Skeletal muscle satellite cell (primary cell): ENCODE data around the gene DNM3.

Experiments used
- H3K27me3 ChIP-seq: 2 replicates; pipeline ENCODE4 v1.7.0; 2013; ENCODE audit warnings: low read length; ENCODE audit not compliant: control insufficient read depth, insufficient read depth
- H3K36me3 ChIP-seq: 2 replicates; pipeline ENCODE4 v1.7.0; 2013; ENCODE audit warnings: mild to moderate bottlenecking, control low read depth, low read length; ENCODE audit not compliant: insufficient read depth
- H3K4me1 ChIP-seq: 2 replicates; pipeline ENCODE4 v1.7.0; 2013; ENCODE audit warnings: low read length; ENCODE audit not compliant: control insufficient read depth, insufficient read depth
- H3K4me2 ChIP-seq: 2 replicates; pipeline ENCODE4 v1.7.0; 2013; ENCODE audit warnings: mild to moderate bottlenecking, low read length
- H3K4me3 ChIP-seq: 2 replicates; pipeline ENCODE4 v1.7.0; 2013; ENCODE audit warnings: low read length
- H3K9ac ChIP-seq: 2 replicates; pipeline ENCODE4 v1.7.0; 2013; ENCODE audit warnings: mild to moderate bottlenecking, low read depth, low read length, moderate library complexity
- H3K9me3 ChIP-seq: replicated peaks from 2 replicates; pipeline ENCODE4 v1.7.0; 2013; ENCODE audit warnings: mild to moderate bottlenecking, control low read depth, low read length

DNM3 gene

DNA sequence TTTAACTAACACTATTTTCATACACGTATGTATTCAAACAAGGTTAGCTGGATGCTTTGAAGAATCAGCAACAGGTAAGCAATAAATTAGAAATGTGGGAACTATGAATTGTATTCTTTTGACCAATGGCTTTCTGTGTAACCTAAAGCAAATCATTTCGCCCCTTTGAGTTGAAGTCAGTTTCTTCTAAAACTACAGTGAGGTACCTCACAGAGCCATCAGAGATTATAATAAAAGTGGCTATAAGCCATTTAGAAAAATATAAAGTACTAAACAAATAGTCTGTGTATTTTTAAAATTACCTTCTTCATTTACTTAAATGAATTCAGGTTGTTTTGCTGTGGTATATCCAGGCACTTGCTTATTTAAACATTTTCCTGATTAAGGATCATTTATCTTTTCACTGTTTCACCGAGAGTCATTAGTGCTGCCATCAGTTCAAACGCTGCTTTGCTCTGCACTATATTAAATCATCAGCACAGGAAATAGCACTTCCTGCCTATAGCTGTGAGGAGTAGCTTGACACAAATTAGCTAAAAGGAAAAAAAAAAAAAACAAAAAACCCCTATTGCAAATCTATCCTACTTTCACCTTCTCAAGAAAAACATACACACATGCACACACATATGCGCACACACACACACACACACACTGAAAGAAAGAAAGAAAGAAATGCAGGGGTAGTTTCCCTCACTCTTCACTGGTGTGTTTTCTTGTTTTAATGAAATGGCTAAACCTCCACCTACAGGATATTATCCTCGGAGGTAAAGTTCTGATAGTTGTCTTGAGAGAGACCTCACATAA is 539.3 kb downstream of the DNM3 start:
- Histone ChIP-seq H3K9me3 (no peaks in the 10 kb centered on the region), H3K36me3 (no peaks in the 10 kb centered on the region), H3K4me1 (peaks cover 18% of the 10 kb centered on the region), H3K4me2 (no peak overlapping the region), H3K9ac (no peak overlapping the region), H3K27me3 (no peaks in the 10 kb centered on the region), H3K4me3 (no peak overlapping the region)

DNA sequence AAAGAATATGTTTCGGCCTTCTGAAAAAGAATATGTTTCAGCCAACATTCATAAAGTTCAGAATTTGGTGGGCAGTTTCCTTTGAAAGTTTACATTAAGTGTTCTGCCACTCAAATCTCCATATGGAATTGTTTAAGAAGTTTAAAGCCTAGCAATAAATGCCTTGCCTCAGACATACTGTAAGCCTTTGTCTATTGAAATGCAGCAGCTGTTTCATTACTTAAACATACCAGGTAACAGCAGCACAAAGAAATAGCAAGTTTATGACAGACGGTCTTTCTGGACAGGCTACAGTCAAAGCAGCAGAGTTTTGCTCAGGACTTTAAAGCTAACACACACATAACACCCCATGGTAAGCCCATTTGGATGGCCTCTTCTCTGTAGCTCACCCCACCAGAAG is 540.6 kb downstream of the DNM3 start:
- H3K36me3 ChIP-seq, result no peaks in the 10 kb centered on the region
- no peak overlapping the region for H3K4me3 ChIP-seq
- no peak overlapping the region for H3K4me2 ChIP-seq
- peaks cover 18% of the 10 kb centered on the region for H3K4me1 ChIP-seq
- no peaks in the 10 kb centered on the region for H3K27me3 ChIP-seq
- H3K9me3 ChIP-seq, result no peaks in the 10 kb centered on the region
- H3K9ac ChIP-seq, result no peak overlapping the region

DNA sequence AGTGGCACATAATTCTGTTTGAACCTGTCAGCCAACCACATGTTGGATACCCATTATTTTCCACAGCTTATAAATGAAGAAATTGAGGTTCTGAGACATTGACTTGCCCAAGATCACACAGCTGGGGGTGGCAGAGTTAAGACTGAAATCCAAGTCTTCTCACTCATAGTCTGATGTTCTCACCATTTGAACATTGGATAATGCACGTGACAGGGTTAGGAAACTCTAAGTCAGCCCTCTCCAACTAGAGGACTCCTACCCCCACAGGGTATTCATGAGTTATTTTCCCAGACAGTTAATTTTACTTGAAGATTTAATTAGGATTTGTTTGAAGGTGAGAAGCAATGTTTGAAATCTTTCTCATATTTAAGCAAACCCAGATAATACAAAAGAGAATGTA is 541.1 kb downstream of the DNM3 start:
- H3K9me3 ChIP-seq, result no peaks in the 10 kb centered on the region
- no peak overlapping the region for H3K4me3 ChIP-seq
- H3K4me1 ChIP-seq, result peaks cover 18% of the 10 kb centered on the region
- H3K36me3 ChIP-seq, result no peaks in the 10 kb centered on the region
- no peaks in the 10 kb centered on the region for H3K27me3 ChIP-seq
- no peak overlapping the region for H3K4me2 ChIP-seq
- H3K9ac ChIP-seq, result no peak overlapping the region

DNA sequence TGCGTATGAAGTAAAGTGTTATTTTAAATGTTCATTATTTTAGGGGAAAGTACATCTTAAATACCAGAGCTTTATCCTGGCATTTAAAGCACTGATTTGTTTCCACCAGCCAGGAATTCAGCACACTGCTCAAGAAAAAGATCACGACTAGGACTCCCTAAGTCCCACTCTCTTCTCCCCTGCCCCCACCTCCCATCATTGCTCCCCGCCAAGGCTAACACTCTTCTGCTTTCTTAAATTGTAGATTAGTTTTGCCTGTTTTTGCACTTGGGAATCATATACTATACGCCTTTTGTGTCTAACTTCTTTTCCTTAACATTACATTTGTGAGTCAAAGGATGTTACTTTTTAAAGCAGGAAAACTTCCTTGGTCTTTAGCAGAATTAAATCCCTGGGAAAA is 541.7 kb downstream of the DNM3 start:
- peaks cover 18% of the 10 kb centered on the region for H3K4me1 ChIP-seq
- H3K36me3 ChIP-seq, result no peaks in the 10 kb centered on the region
- H3K9me3 ChIP-seq, result no peaks in the 10 kb centered on the region
- peak overlapping the region; percentile 74 for H3K9ac ChIP-seq
- peak overlapping the region; percentile 74 for H3K4me2 ChIP-seq
- no peaks in the 10 kb centered on the region for H3K27me3 ChIP-seq
- H3K4me3 ChIP-seq, result peak overlapping the region; percentile 46

DNA sequence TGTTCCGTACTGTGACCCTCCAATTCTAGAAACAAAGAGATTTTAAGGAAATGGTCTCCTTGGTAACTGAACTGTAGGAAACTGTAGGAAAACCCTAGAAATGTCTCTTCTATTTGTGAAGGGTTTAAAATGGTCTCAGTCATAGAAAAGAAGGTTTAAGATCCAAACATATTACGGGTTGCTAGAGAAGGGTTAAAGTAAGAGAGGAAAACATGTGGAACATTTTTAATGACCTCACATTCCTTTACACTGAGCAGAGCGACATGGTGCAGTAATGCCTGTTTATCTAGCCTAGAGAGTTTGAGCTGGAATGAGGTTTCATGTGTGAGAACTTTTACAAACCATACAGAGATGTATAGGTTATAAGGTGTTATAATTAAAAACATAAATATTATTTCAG is 542.2 kb downstream of the DNM3 start:
- H3K4me1 ChIP-seq, result peaks cover 18% of the 10 kb centered on the region
- H3K4me3 ChIP-seq, result peak overlapping the region; percentile 46
- no peaks in the 10 kb centered on the region for H3K27me3 ChIP-seq
- H3K9me3 ChIP-seq, result no peaks in the 10 kb centered on the region
- peak overlapping the region; percentile 74 for H3K4me2 ChIP-seq
- H3K9ac ChIP-seq, result peak overlapping the region; percentile 74
- no peaks in the 10 kb centered on the region for H3K36me3 ChIP-seq

DNA sequence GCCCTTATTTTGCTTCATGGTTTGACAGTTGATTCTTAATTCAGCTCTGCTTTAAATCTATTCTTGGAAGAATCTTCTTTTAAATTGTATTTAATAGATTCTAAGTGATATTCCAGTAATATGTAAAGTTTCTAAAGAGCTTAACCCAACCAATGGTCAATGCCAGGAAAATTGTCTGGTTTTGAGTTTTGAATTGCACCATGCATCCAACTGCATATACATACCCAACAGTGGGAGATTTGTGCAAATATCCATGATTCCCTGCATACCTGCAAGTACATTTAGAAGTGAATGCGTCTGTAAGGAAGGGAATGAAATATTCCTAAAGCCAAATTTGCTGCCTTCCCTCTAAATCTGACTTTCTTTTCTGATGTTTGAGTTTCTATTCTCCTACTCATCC is 543.4 kb downstream of the DNM3 start:
- Histone ChIP-seq H3K36me3 (no peaks in the 10 kb centered on the region), H3K4me3 (no peak overlapping the region)

DNA sequence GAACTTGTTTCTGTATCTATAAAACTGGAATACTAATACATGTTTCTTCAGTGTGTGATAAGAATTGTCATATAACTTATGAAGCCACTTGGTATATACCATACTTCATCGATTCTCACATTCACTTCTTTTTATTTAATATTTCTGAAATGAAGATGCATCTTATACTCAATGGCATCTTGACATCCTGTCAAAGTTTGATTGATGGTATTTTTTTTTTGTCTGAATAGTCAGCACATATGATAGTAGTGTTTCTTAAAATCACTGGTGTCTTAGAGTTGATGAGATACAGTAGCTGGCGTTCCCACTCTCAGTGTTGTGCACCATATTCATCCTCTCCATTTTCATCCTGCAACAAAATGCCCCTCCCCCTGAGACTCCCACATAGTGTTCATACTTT is 544.7 kb downstream of the DNM3 start:
- H3K9ac ChIP-seq, result no peak overlapping the region
- no peak overlapping the region for H3K4me2 ChIP-seq
- H3K27me3 ChIP-seq, result no peaks in the 10 kb centered on the region
- peaks cover 27% of the 10 kb centered on the region for H3K4me1 ChIP-seq
- no peaks in the 10 kb centered on the region for H3K9me3 ChIP-seq
- no peak overlapping the region for H3K4me3 ChIP-seq
- no peaks in the 10 kb centered on the region for H3K36me3 ChIP-seq

More for the DNA sequence above, 543.4 kb downstream of the DNM3 start:
- Histone ChIP-seq H3K27me3 (no peaks in the 10 kb centered on the region), H3K9ac (no peak overlapping the region), H3K4me1 (peaks cover 18% of the 10 kb centered on the region), H3K9me3 (no peaks in the 10 kb centered on the region), H3K4me2 (no peak overlapping the region)

DNA sequence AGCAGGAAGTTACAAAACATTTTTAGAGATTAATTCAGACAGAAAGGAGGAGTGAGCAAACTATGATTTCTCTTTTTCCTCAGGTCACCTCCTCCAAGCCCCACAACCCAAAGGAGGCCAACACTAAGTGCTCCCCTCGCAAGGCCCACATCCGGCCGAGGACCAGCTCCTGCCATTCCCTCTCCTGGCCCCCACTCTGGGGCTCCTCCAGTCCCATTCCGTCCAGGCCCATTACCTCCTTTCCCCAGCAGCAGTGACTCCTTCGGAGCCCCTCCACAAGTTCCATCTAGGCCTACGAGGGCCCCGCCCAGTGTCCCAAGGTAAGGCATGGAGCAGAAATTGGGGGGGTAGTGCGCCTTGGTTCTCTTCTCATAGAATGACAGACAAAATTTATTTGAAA is 547.2 kb downstream of the DNM3 start:
- no peaks in the 10 kb centered on the region for H3K9me3 ChIP-seq
- H3K36me3 ChIP-seq, result no peaks in the 10 kb centered on the region
- H3K4me2 ChIP-seq, result no peak overlapping the region
- peaks cover 23% of the 10 kb centered on the region for H3K4me1 ChIP-seq
- no peak overlapping the region for H3K4me3 ChIP-seq
- H3K27me3 ChIP-seq, result no peaks in the 10 kb centered on the region
- H3K9ac ChIP-seq, result no peak overlapping the region

DNA sequence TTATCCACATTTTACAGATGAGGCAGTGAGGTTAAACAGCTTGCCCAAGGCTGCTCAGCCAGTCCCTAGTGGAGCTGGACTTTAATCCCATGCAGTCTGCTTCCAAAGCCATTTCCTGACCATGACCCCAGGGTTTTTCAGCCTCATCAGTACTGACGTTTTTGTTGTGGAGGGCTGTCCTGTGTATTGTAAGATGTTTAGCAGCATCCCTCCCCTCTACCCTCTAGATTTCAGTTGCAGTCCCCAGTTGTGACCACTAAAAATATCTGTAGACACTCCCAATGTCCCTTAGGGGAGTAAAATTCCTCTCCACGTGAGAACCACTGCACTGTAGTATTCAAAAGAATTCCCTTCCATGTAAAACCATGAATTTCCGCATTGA is 549.0 kb downstream of the DNM3 start:
- Histone ChIP-seq H3K4me1 (peaks cover 25% of the 10 kb centered on the region), H3K27me3 (no peaks in the 10 kb centered on the region), H3K9me3 (no peaks in the 10 kb centered on the region), H3K9ac (peak overlapping the region; percentile 10), H3K4me2 (no peak overlapping the region), H3K4me3 (no peak overlapping the region), H3K36me3 (no peaks in the 10 kb centered on the region)

DNA sequence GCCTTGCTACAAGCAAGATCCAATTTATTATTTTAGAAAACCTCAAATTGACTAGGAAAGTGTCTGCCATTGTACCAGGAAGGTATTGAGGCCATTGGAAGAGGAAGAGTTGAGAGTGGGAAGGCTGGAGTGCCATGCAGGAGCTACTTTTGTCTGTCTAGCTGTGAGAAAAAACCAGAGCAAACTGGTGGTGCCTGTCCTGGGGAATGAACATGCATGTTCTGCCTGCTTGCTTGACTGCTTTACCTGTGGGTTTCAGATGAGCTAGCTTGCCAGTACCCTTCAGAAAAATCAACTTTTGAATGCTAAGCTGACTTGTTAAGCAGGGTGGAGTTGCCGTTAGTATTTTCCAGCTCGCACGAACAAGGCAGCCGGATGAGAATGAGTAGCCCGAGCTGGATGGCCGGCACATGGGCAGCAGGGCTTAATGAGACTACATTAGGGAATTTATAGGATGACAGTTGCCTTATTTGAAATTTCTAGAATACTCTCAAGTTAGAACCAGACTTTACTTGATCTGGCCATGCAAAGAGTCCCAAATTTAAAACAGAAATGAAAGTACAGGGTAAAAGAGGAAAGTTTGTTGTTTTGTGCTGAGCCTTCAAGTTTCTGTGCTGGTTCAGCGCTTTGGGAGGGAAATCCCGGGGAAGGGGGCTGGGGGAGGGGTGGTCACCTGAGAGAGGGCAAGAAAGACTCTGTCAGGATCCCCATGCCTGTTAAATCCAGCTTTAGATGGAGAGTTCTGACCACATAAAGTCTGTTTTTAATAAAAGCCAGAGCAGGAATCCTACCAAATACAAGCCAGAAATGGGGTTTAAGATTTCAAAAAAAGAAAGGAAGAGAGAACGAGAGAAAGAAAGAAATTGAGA is 549.6 kb downstream of the DNM3 start:
- Histone ChIP-seq H3K4me3 (peak overlapping the region; percentile 11), H3K36me3 (no peaks in the 10 kb centered on the region), H3K27me3 (no peaks in the 10 kb centered on the region), H3K9me3 (no peaks in the 10 kb centered on the region), H3K4me1 (peaks cover 25% of the 10 kb centered on the region), H3K9ac (peak overlapping the region; percentile 10), H3K4me2 (peak overlapping the region; percentile 60)

DNA sequence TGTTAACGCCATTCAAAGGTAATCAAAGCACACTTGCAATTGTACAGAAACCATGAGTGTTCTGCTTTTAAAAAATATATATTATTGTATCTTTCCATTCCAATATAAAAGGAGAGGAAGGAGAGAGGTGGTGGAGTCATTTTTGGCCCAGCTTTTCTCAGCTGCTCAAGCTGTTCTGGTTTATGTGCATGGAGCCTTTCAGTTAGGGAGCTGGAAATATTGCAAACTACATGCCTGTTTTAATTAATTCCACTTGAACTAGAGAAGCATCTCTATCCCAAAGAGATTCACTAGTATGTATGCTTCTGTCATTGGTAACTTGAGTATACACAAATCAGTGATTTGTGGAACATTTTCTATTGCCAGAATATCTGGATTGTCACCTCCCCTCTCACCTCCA is 550.7 kb downstream of the DNM3 start:
- H3K4me2 ChIP-seq, result no peak overlapping the region
- peaks cover 26% of the 10 kb centered on the region for H3K4me1 ChIP-seq
- H3K9ac ChIP-seq, result no peak overlapping the region
- no peaks in the 10 kb centered on the region for H3K9me3 ChIP-seq
- no peaks in the 10 kb centered on the region for H3K27me3 ChIP-seq
- no peak overlapping the region for H3K4me3 ChIP-seq
- H3K36me3 ChIP-seq, result no peaks in the 10 kb centered on the region
